ENCODE measurements around the gene LGMN.

LGMN gene

DNA sequence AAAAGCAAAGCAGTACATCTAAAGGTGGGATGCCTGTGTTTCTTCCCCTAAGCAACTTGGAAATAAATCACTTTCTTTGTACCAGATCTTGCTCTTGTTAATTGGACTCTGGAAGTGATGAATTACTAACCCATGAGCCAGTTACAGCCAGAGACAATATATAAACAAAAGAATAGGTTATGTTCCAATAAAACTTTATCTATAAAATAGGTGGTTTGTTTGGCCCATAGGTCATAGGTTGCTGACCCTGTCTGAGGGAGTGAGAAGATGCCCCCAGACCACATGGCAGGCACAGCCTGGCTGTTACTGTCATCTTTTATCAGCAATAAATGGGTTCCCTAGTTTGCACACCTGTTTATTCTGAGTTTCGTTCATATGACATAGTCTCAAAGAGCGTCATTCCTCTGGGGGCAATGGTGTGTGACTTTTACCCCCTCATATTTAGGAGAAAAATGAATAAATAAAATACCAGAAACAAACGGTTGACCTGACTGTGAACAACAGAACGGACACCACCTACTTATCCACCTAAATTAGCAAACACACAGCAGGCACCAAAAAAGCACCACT is 10.7 kb downstream of the LGMN start:
- Histone ChIP-seq H3K9ac (ENCODE audit: low read depth, low read length, poor library complexity, severe bottlenecking) (no peak overlapping the region), H3K36me3 (ENCODE audit: insufficient read depth, low read length) (no peaks in the 10 kb centered on the region), H3K27me3 (ENCODE audit: insufficient read depth, low read length, poor library complexity, severe bottlenecking) (no peaks in the 10 kb centered on the region), H4K20me1 (ENCODE audit: insufficient read depth, low read length, poor library complexity, severe bottlenecking) (no peaks in the 10 kb centered on the region), H2AFZ (ENCODE audit: low read length) (peak overlapping the region; percentile 52), H3K4me3 (ENCODE audit: low read length, poor library complexity, severe bottlenecking) (no peak overlapping the region), H3K9me3 (ENCODE audit: insufficient read depth, low read depth, low read length) (no peaks in the 10 kb centered on the region), H3F3A (ENCODE audit: low read depth) (no peaks in the 10 kb centered on the region), H3K4me1 (ENCODE audit: insufficient read depth, low read length, poor library complexity, severe bottlenecking) (peaks cover 18% of the 10 kb centered on the region), H3K79me2 (ENCODE audit: insufficient read depth, low read length) (no peaks in the 10 kb centered on the region), H3K4me2 (ENCODE audit: low read depth, low read length, poor library complexity, severe bottlenecking) (peak overlapping the region; percentile 30), H3K9me2 (replicated peaks; ENCODE audit: low read depth, low read length) (no peaks in the 10 kb centered on the region)
- TF ChIP-seq EZH2phosphoT487 (IDR thresholded peaks at IDR 0.05; ENCODE audit: borderline replicate concordance) = no peak
- TF ChIP-seq, protein P1, sequence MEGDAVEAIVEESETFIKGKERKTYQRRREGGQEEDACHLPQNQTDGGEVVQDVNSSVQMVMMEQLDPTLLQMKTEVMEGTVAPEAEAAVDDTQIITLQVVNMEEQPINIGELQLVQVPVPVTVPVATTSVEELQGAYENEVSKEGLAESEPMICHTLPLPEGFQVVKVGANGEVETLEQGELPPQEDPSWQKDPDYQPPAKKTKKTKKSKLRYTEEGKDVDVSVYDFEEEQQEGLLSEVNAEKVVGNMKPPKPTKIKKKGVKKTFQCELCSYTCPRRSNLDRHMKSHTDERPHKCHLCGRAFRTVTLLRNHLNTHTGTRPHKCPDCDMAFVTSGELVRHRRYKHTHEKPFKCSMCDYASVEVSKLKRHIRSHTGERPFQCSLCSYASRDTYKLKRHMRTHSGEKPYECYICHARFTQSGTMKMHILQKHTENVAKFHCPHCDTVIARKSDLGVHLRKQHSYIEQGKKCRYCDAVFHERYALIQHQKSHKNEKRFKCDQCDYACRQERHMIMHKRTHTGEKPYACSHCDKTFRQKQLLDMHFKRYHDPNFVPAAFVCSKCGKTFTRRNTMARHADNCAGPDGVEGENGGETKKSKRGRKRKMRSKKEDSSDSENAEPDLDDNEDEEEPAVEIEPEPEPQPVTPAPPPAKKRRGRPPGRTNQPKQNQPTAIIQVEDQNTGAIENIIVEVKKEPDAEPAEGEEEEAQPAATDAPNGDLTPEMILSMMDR (conservative IDR thresholded peaks at IDR 0.05; ENCODE audit: low read length) = no peak

DNA sequence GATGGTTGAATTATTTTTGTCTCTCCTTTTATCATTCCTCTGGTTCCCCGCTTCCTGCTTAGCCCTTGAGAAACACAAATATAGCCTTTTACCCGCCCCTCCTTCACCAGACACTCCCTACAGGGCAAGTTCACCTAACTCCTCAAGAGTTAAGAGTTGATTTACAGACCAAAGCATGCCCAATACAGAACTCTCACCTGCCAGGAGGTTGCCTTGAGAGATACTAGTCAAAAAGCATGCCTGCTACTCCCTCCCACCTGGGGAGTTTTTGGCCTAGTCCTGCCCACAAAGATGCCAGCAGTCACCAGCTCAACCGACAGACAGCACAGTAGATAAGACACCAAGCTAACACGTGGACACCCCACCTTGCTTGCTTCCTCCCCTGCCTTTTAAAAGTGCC is 11.2 kb downstream of the LGMN start:
- peaks cover 18% of the 10 kb centered on the region for H3K4me1 ChIP-seq (ENCODE audit: insufficient read depth, low read length, poor library complexity, severe bottlenecking)
- TF ChIP-seq EZH2phosphoT487 (IDR thresholded peaks at IDR 0.05; ENCODE audit: borderline replicate concordance) = no peak
- TF ChIP-seq, protein P1 (conservative IDR thresholded peaks at IDR 0.05; ENCODE audit: low read length) = no peak
- H3K36me3 ChIP-seq (ENCODE audit: insufficient read depth, low read length) = no peaks in the 10 kb centered on the region
- no peaks in the 10 kb centered on the region for H3F3A ChIP-seq (ENCODE audit: low read depth)
- no peaks in the 10 kb centered on the region for H3K9me3 ChIP-seq (ENCODE audit: insufficient read depth, low read depth, low read length)
- H3K27me3 ChIP-seq (ENCODE audit: insufficient read depth, low read length, poor library complexity, severe bottlenecking) = no peaks in the 10 kb centered on the region
- no peaks in the 10 kb centered on the region for H4K20me1 ChIP-seq (ENCODE audit: insufficient read depth, low read length, poor library complexity, severe bottlenecking)
- no peaks in the 10 kb centered on the region for H3K9me2 ChIP-seq (replicated peaks; ENCODE audit: low read depth, low read length)
- H2AFZ ChIP-seq (ENCODE audit: low read length) = peak overlapping the region; percentile 52
- H3K4me3 ChIP-seq (ENCODE audit: low read length, poor library complexity, severe bottlenecking) = no peak overlapping the region
- H3K4me2 ChIP-seq (ENCODE audit: low read depth, low read length, poor library complexity, severe bottlenecking) = peak overlapping the region; percentile 30
- peak overlapping the region; percentile 4 for H3K9ac ChIP-seq (ENCODE audit: low read depth, low read length, poor library complexity, severe bottlenecking)
- no peaks in the 10 kb centered on the region for H3K79me2 ChIP-seq (ENCODE audit: insufficient read depth, low read length)

DNA sequence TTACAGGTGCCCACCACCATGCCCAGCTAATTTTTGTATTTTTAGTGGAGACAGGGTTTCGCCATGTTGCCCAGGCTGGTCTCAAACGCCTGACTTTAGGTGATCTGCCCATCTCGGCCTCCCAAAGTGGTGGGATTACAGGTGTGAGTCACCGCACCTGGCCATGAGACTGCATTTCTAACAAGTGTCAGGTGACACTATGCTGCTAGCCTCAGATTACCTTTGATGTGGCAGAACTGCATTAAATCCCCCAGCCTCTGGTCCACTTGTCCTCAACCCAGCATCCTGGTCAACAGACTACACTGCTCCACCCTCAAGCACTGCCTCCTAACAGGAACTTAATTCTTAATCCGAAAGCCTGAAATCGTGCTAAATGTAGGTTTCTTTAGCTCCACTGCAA is 13.1 kb downstream of the LGMN start:
- Histone ChIP-seq H3F3A (ENCODE audit: low read depth) (no peaks in the 10 kb centered on the region), H3K79me2 (ENCODE audit: insufficient read depth, low read length) (no peaks in the 10 kb centered on the region), H3K27me3 (ENCODE audit: insufficient read depth, low read length, poor library complexity, severe bottlenecking) (no peaks in the 10 kb centered on the region), H3K9me2 (replicated peaks; ENCODE audit: low read depth, low read length) (no peaks in the 10 kb centered on the region), H3K4me3 (ENCODE audit: low read length, poor library complexity, severe bottlenecking) (no peak overlapping the region), H3K9me3 (ENCODE audit: insufficient read depth, low read depth, low read length) (no peaks in the 10 kb centered on the region), H2AFZ (ENCODE audit: low read length) (no peak overlapping the region), H3K4me2 (ENCODE audit: low read depth, low read length, poor library complexity, severe bottlenecking) (no peak overlapping the region), H3K9ac (ENCODE audit: low read depth, low read length, poor library complexity, severe bottlenecking) (no peak overlapping the region), H4K20me1 (ENCODE audit: insufficient read depth, low read length, poor library complexity, severe bottlenecking) (no peaks in the 10 kb centered on the region), H3K4me1 (ENCODE audit: insufficient read depth, low read length, poor library complexity, severe bottlenecking) (peaks cover 18% of the 10 kb centered on the region), H3K36me3 (ENCODE audit: insufficient read depth, low read length) (no peaks in the 10 kb centered on the region)
- TF ChIP-seq, protein P1 (conservative IDR thresholded peaks at IDR 0.05; ENCODE audit: low read length) = no peak
- TF ChIP-seq EZH2phosphoT487 (IDR thresholded peaks at IDR 0.05; ENCODE audit: borderline replicate concordance) = no peak
